Muscle of back (tissue), 11 donors: ENCODE results near the gene TNFRSF12A. TPM values are rescaled to one million over a fixed set of nuclear protein-coding genes. Genes with fewer than 3 reads are reported as not detected.

Experiments used
- DNase-seq, 3 donors: peaks; one replicate each; pipeline versions ENCODE4 v3.0.0 to v3.0.0-alpha.2; 2013
- polyA plus RNA-seq, 10 donors: library from polyadenylated mRNA; unstranded; fragments of 120-200 nt; gene quantifications; one replicate each; pipeline ENCODE4 v1.2.1, GENCODE V29; 2013; ENCODE audit not compliant: insufficient read length in 10 of 10

TNFRSF12A gene
- polyA plus RNA-seq, 10 donors, result 21.3 to 91.8 (median 36.6) TPM

DNA sequence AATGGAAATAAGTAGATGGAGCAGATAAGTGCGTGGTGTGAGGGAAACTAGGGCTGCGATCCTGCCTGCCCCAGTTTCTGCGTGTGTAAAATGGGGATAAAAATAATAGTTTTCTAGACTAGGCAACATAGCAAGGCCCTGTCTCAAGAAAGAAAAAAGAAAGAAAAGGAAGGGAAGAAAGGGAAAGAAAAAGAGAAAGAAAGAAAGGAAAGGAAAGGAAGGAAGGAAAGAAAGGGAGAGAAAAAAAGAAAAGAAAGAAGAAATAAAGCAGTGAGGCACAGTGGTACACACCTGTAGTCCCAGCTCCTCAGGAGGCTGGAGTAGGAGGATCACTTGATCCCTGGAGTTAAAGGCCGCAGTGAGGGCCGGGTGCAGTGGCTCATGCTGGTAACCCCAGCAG, 37.8 kb upstream of the TNFRSF12A start:
- DNase-seq, result no peak

DNA sequence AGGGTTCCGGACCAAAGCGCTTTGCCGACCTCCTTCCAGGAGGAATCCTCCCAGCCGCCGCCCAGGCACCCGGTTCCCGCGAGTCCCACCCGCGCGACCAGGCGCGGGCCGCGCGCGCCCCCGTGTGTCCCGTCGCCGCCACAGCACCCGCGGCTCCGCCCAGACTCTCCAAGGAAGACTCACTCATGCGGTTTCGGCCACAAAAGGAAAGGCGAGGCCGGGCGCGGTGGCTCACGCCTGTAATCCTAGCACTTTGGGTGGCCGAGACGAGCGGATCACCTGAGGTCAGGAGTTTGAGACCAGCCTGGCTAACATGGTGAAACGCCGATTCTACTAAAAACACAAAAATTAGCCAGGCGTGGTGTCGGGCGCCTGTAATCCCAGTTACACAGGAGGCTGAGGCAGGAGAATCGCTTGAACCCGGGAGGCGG, 36.4 kb upstream of the TNFRSF12A start:
- DNase-seq, result peak; percentile 71 to 89 (median 79)

DNA sequence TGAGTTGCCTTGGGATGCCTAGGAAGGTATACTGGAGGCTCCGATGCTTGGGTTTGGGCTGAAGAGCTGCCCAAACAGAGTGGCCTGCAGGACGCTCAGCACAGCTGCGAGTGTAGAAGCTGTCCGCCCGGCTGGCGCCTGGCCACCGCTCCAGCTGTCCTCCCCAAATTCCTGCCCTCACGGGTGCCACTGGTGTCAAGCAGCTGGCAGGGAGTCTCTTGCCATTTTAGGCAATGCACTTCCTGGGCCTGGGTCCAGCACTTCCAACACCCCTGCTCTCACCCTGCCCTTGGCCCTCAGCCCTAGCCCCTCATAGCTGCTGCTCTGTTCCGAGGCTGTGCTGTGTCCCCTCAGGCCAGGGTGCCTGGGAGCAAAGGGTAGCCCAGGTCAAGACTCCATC, 34.7 kb upstream of the TNFRSF12A start:
- peak; percentile 76 to 84 (median 79) for DNase-seq

DNA sequence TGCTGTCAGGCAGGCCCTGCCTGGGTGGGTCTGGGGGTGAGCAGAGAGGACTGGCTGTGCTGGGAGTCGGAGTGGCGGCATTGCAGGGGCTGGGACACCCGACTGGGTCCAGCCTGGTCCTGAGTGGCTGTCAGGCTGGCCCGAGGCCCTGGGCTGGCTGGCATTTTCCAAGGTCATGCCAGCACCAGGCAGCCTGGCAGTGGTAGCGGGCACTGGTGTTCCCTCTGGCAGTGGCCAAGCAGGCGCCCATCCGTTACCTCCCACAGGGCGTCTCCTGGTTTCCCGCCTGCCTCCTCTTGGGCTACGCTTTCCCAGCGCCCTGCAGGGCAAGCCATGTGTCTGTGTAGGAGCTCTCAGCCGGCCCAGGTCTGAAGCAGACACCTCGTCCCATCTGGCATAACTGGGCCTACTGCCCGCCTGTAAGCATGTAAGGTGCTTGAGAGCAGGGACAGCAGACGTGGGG, 34.2 kb upstream of the TNFRSF12A start:
- no peak for DNase-seq

DNA sequence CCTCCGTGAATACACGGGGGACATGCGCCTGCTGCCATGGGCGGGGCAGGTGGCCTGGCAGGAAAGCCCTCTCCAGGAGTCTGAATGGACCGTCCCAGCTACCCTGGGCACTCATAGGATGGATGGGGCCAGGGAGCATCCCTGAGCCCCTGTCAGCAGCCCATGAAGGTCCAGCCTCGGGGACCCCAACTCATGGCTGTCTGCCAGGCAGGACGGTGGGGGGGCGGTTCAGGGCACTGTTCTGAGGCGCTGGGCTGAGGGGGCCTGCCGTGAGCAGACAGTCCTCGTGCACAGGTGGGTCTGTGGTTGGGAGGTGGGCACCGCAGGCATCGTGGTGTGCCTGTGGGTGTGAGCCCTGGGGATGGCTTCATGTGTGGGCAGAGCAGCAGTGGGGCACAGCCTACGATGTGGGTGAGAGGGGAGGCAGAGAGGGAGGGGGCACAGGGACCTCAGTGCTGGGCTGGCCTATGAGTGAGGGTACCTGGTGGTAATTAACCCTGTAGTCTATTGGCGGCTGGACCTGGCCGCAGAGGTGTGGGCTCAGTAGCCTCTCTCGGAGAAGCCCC, 33.5 kb upstream of the TNFRSF12A start:
- DNase-seq, result no peak

DNA sequence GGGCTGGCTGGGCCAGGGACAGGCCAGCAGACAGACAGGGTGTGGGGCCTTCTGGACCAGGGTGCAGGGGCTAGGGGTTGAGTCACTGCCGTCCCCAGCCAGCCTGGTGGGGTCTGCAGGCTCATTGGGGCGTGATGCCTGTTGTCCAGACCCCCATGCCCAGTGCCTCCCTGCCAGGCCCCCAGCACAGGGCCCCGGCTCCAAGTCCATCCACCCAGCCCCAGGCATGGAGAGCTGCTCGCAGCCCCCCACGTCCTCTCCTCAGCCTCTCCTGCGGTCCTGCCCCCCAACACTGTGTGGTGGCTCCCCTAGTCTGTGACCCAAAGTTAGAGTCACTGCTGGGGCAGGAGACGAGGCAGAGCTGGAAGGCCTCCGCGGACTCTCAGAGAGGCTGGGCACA, 32.9 kb upstream of the TNFRSF12A start:
- no peak for DNase-seq

DNA sequence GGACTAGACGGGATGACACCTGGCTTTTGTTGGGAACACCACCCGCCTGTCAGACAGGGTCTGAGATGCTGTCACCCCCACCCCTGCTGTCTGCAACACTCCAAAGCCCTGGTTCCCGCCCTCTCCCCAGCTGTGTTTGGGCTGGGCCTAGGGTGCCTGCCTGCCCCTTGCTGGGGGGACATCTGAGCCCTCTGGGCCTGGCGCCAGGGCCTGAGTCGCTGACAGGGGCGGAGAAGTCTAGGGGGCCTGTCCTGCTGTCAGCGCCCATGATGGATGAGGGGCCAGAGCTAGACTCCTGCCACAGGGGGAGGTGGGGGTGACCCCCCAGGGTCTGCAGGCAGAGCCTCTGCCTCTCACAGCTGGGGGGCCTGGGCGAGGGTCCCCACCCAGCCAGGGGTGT, 32.3 kb upstream of the TNFRSF12A start:
- DNase-seq, result peak; percentile 57 to 80 (median 61)

DNA sequence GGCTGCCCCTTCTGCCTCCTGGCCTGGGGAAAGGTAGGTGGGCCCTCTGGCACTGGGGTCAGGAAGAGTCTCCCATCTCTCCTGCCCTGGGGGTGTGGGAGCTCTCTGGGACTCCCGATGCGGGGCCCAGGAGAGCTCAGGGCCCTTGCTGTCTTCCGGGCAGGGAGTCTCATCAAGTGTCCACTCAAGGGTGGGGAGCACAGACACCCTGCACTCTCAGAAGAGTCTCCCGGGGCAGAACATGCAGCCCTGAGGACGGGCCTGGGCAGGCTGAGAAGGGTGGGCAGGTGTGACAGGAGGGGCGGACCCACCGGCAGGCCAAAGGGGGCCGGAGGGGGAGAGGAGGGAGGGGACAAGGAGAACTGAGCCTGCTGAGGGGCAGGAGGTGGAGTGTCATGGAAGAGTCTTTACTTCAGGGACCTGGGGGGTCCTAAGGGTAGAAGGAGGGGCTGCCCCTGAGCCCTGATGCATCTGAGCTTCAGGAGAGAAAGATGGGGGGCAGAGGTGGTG, 31.5 kb upstream of the TNFRSF12A start:
- DNase-seq, result no peak

DNA sequence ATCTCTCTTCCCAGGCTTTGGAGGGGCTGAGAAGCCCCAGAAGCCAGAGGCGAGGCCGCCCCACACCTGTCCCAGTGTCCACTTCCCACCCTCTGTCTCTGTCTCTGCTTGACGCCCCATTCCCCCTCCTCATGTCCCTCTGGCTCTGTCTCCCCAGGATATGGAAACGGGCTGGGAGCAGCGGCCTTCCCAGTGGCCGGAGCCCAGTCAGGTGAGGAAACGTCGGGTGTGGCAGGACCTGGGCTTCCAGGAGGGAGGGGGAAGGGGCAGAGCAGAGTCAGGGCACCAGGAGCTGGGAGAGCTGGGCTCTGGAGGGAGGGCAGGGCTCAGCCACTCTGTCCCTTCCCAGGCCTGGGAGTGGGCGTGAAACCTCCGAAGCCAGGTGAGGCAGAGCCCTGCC, 29.3 kb upstream of the TNFRSF12A start:
- no peak for DNase-seq

DNA sequence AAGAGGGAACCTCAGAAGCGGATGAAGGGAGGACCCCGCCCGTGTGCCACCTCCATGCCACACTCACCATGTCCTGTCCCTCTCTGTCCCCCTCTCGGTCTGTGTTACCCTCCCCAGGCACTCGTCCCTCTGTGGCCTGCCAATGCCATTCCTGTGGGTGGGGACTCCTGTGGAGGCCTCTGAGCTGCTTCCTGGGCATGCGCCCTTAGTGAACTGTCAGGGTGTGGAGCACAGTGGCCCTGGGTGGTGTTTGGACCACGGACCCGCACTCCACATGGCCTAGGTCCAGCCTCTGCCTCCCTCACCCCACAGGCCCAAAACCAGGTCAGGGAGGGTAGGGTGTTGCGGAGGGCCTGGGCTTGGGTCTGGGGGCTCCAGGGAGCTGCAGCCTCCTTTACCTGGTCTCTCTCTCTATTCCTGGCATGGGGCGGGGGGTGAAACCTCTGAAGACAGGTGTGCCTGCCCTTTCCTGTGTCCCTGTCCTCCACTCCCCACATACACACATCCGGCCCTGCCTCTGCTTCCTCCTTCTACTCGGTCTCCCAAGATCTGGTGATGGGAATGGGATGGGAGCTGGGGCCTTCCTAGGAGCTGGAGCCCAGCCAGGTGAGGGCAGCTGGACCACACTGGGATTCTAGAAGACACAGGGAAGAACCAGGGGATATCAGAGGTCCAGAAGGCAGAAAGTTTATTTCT, 28.5 kb upstream of the TNFRSF12A start:
- DNase-seq, result no peak

DNA sequence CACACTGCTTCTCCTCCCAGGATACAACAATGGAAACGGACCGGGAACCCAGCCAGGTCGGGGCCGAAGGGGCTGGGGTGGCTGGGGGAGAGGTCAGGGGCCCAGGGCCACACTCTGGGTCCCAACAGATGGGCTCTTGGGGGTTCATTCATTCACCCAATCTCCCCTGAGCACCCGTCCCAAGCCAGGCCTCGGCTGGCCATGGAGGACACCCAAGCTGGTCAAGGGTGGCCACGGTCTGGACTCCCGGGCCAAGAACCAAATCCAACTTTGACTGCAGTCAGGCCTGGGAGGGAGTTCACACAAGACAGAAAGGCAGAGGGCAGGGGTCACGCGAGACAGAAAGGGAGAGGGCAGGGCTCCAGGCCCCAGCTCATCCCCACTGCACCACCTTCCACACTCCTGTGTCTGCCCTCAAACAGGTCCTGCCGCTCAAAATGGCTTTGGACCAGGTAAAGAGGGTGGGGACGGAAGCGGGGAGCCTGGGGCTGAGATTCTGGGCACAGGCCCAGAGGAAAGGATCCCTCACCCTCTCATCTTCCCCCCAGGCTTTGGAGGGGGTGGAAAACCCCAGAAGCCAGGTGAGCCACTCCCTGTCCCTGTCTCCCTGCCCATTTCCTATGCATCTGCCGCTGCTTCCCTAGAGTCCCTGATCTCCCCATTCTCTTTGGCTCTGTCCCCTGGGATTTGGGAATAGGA, 27.6 kb upstream of the TNFRSF12A start:
- no peak for DNase-seq

DNA sequence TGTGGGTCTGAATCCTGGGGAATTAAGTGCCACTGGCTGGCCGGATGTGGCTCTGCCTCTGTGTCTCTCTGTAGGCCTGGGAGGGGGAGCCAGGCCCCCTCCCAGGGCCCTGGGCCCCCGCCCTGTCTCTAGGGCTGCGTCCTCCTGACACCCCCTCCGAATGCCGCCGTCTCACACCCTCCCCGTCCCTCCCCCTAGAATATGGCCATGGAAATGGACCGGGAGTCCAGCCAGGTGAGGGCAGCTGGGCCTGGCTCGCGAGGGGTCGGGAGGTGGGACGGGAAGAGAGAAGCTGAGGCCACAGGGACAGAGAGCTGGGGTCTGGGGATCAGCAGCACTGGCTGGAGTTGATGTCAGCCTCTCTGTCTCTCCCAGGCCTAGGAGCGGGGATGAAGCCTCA, 23.9 kb upstream of the TNFRSF12A start:
- DNase-seq, result no peak

DNA sequence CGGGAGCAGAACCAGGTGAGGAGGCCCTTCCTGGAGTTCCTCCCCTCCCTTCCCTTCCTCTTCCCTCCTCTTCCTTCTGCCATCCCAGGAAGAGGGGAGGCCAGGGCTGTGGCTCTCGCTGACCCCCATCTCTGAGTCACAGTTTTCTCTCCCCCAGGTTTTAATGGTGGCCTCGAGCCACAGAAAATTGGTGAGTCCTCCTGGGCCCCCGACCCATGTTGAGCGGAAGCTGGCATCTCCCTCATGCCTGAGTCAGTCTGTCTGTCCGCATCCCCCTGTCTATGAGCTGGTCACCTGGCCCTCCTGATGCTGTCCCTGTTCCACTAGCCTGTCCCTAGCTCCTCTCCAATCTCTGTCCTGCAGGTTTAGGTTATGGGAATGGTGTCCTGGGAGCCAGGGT, 20.2 kb upstream of the TNFRSF12A start:
- DNase-seq, result no peak

DNA sequence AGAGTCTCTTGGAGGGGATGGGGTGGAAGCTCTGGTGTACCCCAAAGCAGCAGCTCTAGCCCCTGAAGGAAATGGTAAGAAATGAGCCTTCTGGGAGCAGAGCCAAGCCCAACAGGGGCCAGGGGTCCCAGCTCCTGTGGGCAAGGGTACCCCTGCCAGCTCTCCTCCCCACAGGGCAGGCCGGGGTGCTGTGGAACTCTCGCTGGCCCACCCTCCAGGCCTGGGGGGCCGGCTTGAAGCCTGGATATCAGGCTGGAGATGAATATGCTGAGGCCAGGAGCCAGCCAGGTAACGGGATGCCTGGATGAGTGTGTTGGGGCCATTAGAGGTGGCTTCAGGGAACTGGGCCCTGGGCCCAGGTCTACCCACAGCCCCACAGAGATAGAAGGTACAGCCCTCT, 19.6 kb upstream of the TNFRSF12A start:
- DNase-seq, result no peak

DNA sequence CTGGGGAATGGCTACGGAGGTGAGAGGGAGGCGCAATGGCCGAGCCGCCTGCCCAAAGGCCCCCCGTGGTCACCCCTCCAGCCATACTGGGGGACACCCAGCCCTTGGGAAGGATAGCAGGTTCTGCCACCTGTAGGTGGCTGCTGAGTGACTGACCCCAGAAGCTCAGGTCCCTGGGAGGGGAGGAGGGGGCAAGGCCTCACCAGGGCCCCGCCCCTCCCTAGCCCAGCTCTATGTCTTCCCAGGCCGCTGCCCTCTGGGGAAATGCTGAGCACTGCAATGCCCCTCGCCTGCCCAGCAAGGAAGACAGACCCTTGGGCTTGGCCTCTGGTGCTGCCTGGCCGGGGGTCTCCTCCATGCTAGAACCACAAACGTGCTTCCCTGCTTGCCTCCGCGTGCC, 18.9 kb upstream of the TNFRSF12A start:
- no peak for DNase-seq

DNA sequence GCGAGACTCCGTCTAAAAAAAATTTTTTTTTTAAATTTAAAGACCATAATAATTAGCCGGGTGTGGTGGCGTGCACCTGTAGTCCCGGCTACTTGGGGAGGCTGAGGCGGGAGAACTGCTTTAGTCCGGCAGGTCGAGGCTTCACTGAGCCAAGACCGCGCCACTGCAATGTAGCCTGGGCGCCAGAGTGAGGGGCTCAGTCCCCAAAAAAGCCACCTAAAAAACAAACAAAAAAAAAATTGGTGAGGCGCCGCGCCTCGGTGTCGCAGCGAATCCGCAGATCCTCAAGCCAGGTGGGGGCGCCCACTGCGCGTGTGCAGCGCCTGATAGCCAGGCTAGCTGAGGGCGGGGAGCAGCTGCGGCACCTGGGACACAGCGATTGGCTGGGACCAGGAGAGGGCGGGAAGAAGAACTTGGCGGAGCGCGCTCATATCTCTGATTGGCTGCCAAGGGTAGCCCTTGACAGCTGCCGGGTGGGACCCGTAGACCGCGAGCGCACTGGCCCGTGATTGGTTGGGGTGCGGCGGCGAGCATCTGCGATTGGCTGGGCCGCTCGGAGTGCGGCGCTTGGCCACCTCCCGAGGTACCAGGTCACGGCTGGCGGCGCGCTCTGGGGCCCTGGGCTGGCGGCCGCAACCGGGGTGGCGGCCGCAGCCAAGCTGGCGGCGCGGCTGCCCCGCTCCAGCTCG, 16.4 kb upstream of the TNFRSF12A start:
- peak; percentile 97 to 98 (median 97) for DNase-seq

DNA sequence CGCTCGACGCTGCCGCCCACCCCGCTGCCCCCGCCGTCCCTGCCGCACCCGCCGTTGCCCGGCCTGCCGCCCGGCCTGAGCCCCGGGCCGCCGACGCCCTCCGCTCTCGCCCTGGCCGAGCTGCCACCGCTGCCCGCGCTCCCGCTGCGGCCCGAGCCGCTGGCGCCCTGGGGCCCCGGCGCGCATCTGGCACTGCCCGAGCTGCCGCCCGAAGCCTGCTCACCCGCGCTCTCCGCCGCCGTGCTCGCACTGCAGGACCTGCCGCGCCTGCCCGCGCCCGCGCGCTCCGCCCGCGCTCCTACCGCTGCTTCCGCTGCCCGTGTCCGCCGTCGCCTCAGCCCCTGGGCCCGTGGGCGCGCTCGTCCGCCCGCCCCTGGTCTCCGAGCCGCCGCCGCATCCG, 15.8 kb upstream of the TNFRSF12A start:
- no peak for DNase-seq

DNA sequence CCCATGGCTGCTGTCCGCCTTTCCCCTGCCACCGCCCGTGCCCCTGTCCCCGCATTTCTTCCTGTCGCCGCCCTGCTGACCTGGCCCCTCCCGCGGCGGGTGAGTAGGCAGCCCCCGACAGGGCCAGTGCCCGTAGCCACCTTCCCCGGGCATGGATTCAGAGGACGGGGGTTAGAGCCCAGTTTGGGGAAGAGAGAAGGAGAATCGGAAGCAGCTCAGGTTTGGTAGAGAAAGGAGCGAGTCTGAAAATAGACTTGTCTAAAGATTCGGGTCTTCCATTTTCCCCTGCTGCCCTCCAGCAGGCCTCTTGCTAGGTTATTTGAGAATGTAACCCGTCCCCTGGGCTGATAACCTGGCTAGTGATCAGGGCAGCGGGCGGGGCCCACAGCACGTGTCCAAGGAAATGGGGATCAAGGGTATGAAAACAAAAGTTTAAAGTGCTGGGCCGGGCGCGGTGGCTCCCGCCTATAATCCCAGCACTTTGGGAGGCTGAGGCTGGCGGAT, 15.3 kb upstream of the TNFRSF12A start:
- peak in 1 of 3 donors; percentile 14 for DNase-seq

DNA sequence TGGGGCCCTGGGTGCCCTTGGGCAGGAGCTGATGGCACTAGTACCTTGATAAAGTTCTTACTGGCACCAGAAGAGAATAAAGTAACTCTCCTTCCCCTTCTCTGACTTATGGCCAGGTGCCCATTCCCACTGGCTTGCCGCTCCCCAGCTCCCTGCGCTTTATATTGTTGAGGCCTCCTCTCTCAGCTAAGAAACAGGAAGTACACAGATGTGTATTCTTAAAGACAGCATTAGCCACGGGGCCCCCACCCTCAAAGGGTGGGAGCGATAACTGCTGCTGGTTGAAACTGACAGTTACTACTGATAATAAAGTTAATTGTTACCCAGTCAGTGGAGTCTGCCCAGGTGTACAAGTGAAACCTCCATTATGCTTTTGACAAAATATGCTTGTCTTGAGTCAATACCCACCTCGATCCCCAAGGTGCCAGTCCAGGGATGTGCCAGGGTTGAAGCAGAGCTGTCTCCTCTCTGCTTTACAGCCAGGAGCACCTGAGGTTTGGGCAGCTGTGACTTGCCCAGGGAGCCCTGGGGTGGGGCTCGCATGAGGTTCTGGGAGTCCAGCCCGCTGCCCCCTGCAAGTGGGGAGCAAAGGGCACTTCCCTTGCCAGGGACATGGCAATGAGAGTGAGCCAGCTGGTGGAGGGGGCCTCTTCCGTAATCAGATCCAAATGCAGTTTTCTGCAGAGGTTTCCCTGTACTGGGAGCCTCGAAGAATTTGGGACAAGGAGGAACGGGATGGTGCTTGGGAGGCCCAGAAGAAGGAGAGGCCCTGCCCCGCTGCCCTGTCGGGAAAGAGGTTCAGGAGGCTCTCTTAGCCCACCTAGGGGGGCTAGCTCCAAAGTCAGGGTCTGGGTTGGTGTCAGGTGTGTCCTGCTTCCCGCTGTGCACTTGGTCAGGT, 12.9 kb upstream of the TNFRSF12A start:
- DNase-seq, result peak in 1 of 3 donors; percentile 14

DNA sequence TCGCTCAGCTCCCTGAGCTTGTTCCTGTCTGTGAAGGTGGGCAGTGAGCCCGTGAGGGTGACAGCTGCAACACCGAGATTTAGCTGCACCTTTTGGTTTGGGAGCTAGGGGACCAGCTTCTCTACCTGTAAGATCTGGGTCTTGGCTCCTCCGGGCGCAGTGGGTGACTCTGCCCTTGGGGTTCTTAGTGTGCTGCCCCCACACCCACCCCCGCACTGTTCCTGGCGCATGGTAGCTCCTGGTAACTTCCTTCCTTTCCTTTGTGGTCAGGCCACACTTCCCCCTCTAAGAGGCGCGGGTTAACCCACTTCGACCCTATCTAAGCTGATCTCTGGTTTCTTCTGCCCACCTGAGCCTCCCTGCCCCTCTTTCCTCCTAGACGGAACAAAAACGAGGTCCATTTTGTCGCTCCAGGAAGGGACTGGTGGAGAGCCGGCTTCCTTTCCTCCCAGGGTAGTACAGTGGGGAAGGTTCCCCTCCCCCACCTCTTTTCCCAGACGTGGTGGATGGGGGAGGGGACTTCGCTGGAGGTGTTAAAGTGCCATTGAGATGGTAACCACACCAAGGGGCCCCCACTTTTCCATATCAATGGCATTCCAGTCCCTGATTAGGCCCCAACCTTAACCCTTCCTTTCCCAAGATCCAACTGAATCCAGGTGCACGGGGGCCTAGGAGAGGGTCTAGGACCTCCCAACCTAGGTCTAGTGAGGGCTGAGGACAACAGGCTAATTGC, 12.0 kb upstream of the TNFRSF12A start:
- no peak for DNase-seq
